K562 (cell line): Measurements from ENCODE around the gene MINK1.

Experiments
- ARID3A ChIP-seq: IDR thresholded peaks from 2 replicates; pipeline ENCODE4 v1.6.1; 2012; ENCODE audit warnings: low read depth, low read length, improper control_type of control experiment, borderline replicate concordance
- FUS ChIP-seq: fragments of 200-400 bp; formaldehyde crosslinking; optimal IDR thresholded peaks from 2 replicates; pipeline ENCODE3; 2017; ENCODE audit warnings: low read depth, low read length
- HINFP ChIP-seq: fragments of 450-650 bp; conservative IDR thresholded peaks from 2 replicates; pipeline ENCODE4 v1.6.1; 2016; ENCODE audit warnings: missing genetic modification characterization, low read depth, mild to moderate bottlenecking, control low read depth, missing compliant biosample characterization
- JUND ChIP-seq, 2 experiments: IDR thresholded peaks; 2 replicates in 1 of 2; 3 replicates in 1 of 2; pipeline ENCODE4 v1.6.1; 2011; ENCODE audit warnings: borderline replicate concordance in 2 of 2, low read depth in 2 of 2, low read length in 2 of 2, improper control_type of control experiment in 1 of 2, missing biosample characterization in 1 of 2, missing genetic modification characterization in 1 of 2, missing genetic modification reagents in 1 of 2
- NRF1 ChIP-seq, 2 experiments: fragments of 450-650 bp; IDR thresholded peaks in 1 of 2; conservative IDR thresholded peaks in 1 of 2; 2 replicates each; pipeline ENCODE4 v1.6.1; 2014; ENCODE audit warnings: mild to moderate bottlenecking in 2 of 2
- SETDB1 ChIP-seq: IDR thresholded peaks from one replicate; pipeline ENCODE4 v1.6.1; 2012; ENCODE audit warnings: low read length, control low read depth, inconsistent platforms
- SRSF7 ChIP-seq: fragments of 200-400 bp; formaldehyde crosslinking; optimal IDR thresholded peaks from 2 replicates; pipeline ENCODE3; 2017; ENCODE audit warnings: mild to moderate bottlenecking, low read depth, low read length
- TRIM28 ChIP-seq: fragments of 450-650 bp; IDR thresholded peaks from 2 replicates; pipeline ENCODE4 v1.6.1; 2017

- TF ChIP-seq SRSF7 (no peak), SETDB1 (no peak), ARID3A (no peak), TRIM28 (no peak), JUND (IDR thresholded peaks at IDR 0.05; ENCODE audit: borderline replicate concordance, low read depth, low read length) (no peak), JUND (tag; IDR thresholded peaks at IDR 0.05; ENCODE audit: borderline replicate concordance, low read depth, low read length) (no peak), FUS (no peak), NRF1 (conservative IDR thresholded peaks at IDR 0.05 in 1 of 2, IDR thresholded peaks at IDR 0.05 in 1 of 2) (no peak), HINFP (no peak)
Measured at GRCh38 chr17:4818276-4818675, 14.9 kb upstream of the MINK1 start.
